Neuronal stem cell (in vitro differentiated cells): ENCODE results near the gene MCRIP2.

Source experiments
- DNase-seq: peaks from one replicate; pipeline ENCODE4 v3.0.0-alpha.2; 2013; ENCODE audit warnings: low spot score
- H2AFZ ChIP-seq: one replicate; pipeline ENCODE4 v1.6.1; 2013; ENCODE audit warnings: mild to moderate bottlenecking, low read length, inconsistent platforms
- H2AK5ac ChIP-seq: 2 replicates; pipeline ENCODE4 v1.6.1; 2013; ENCODE audit warnings: low read depth, mild to moderate bottlenecking, inconsistent platforms, low read length, moderate library complexity, mixed read lengths
- H2BK120ac ChIP-seq: 2 replicates; pipeline ENCODE4 v1.6.1; 2013; ENCODE audit warnings: low read depth, mild to moderate bottlenecking, inconsistent platforms, low read length, moderate library complexity, mixed read lengths
- H2BK12ac ChIP-seq: one replicate; pipeline ENCODE4 v1.6.1; 2013; ENCODE audit warnings: low read length, inconsistent platforms
- H2BK15ac ChIP-seq: 2 replicates; pipeline ENCODE4 v1.6.1; 2013; ENCODE audit warnings: mild to moderate bottlenecking, low read length, inconsistent platforms, mixed read lengths
- H2BK5ac ChIP-seq: one replicate; pipeline ENCODE4 v1.6.1; 2013; ENCODE audit warnings: inconsistent platforms, mild to moderate bottlenecking, low read length, moderate library complexity
- H3K14ac ChIP-seq: one replicate; pipeline ENCODE4 v1.6.1; 2013; ENCODE audit warnings: low read length, inconsistent platforms
- H3K18ac ChIP-seq: 2 replicates; pipeline ENCODE4 v1.6.1; 2013; ENCODE audit warnings: low read length, inconsistent platforms
- H3K23ac ChIP-seq: 2 replicates; pipeline ENCODE4 v1.6.1; 2013; ENCODE audit warnings: low read depth, mild to moderate bottlenecking, mixed read lengths, low read length, inconsistent platforms; ENCODE audit not compliant: poor library complexity
- H3K27ac ChIP-seq: replicated peaks from 3 replicates; pipeline ENCODE4 v1.5.1; 2013; ENCODE audit warnings: low read length, inconsistent platforms
- H3K27me3 ChIP-seq, 3 experiments: 2 replicates each; pipeline ENCODE4 v1.6.1; 2013; ENCODE audit warnings: low read length in 3 of 3, mild to moderate bottlenecking in 2 of 3, inconsistent platforms in 1 of 3, low read depth in 1 of 3, mixed read lengths in 1 of 3, moderate library complexity in 1 of 3; ENCODE audit not compliant: control insufficient read depth in 3 of 3, insufficient read depth in 3 of 3
- H3K36me3 ChIP-seq, 2 donors: replicated peaks in 1 of 2; 2 replicates each; pipeline ENCODE4 v1.6.1; 2013; ENCODE audit warnings: low read length in 2 of 2; ENCODE audit not compliant: control insufficient read depth in 2 of 2, insufficient read depth in 2 of 2
- H3K4ac ChIP-seq: 2 replicates; pipeline ENCODE4 v1.6.1; 2013; ENCODE audit warnings: inconsistent platforms, mild to moderate bottlenecking, low read length, moderate library complexity
- H3K4me1 ChIP-seq, 2 donors: 1 replicate in 1 of 2; 2 replicates in 1 of 2; pipeline ENCODE4 v1.6.1; 2013; ENCODE audit warnings: low read length in 2 of 2, low read depth in 1 of 2; ENCODE audit not compliant: control insufficient read depth in 2 of 2, insufficient read depth in 1 of 2
- H3K4me2 ChIP-seq: one replicate; pipeline ENCODE4 v1.6.1; 2013; ENCODE audit warnings: mild to moderate bottlenecking, low read length, inconsistent platforms; ENCODE audit not compliant: insufficient read depth, poor library complexity, severe bottlenecking
- H3K4me3 ChIP-seq, 2 donors: 2 replicates each; pipeline ENCODE4 v1.5.1; 2013; ENCODE audit warnings: low read length in 2 of 2, mild to moderate bottlenecking in 2 of 2, inconsistent platforms in 1 of 2, moderate library complexity in 1 of 2
- H3K79me1 ChIP-seq: one replicate; pipeline ENCODE4 v1.6.1; 2013; ENCODE audit warnings: low read depth, mild to moderate bottlenecking, inconsistent platforms, low read length, moderate library complexity
- H3K9ac ChIP-seq: one replicate; pipeline ENCODE4 v1.6.1; 2013; ENCODE audit warnings: mild to moderate bottlenecking, low read depth, low read length, inconsistent platforms; ENCODE audit not compliant: poor library complexity
- H3K9me3 ChIP-seq, 2 donors: replicated peaks in 1 of 2; 2 replicates each; pipeline versions ENCODE3 to v1.6.1; 2013; ENCODE audit warnings: low read length in 2 of 2, mild to moderate bottlenecking in 2 of 2, inconsistent platforms in 1 of 2, low read depth in 1 of 2, mixed read lengths in 1 of 2, moderate library complexity in 1 of 2; ENCODE audit not compliant: control insufficient read depth in 2 of 2, insufficient read depth in 1 of 2
- H4K8ac ChIP-seq: one replicate; pipeline ENCODE4 v1.6.1; 2013; ENCODE audit warnings: low read depth, mild to moderate bottlenecking, inconsistent platforms, low read length, moderate library complexity
- H4K91ac ChIP-seq: one replicate; pipeline ENCODE4 v1.6.1; 2013; ENCODE audit warnings: low read length, low read depth, mild to moderate bottlenecking, inconsistent platforms; ENCODE audit not compliant: poor library complexity
- WGBS, 2 donors: extraction: QIAGEN DNeasy Blood & Tissue Kit; methylation state at CpG; one replicate each; pipeline ENCODE4 v1.1.7; 2013; ENCODE audit warnings: missing lambda C conversion rate in 2 of 2, mixed read lengths in 1 of 2; ENCODE audit not compliant: insufficient read length in 2 of 2, insufficient replicate concordance in 1 of 2; ENCODE audit errors: extremely low coverage in 2 of 2; 5-methylcytosine and 5-hydroxymethylcytosine counted together

MCRIP2 gene

DNA sequence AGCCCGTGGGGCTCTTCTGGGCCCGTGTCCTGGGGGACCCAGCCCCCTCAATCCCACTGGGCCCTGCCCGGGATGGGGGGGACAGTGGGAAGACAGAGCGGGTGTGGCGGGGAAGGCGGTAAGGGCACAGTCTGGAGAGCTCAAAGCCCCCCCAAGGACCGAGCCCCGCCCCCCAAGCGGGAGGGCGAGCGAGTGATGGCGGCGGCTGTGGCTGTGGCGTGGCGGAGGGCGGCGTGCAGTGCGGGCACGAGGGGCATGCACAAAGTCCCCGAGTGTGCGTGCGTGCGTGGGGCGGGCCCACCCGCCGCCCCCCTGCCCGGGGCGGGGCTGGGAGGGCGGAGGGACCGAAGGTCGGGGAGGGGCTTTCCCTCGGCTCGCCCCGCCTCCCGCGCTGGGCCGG lies 52.1 kb downstream of the MCRIP2 start:
- Histone ChIP-seq H2BK15ac (peak overlapping the region; percentile 87), H3K23ac (no peak overlapping the region), H3K9ac (peak overlapping the region; percentile 60), H3K4me1 (peaks cover 4 to 13% of the 10 kb centered on the region in 2 donors), H3K27me3 (peaks cover 10 to 62% (median 28%) of the 10 kb centered on the region in 3 experiments), H3K4me2 (peak overlapping the region; percentile 57), H3K27ac (no peak overlapping the region), H4K91ac (no peak overlapping the region), H2AFZ (no peak overlapping the region), H2AK5ac (no peak overlapping the region), H3K4ac (no peak overlapping the region), H2BK5ac (peak overlapping the region; percentile 3), H3K36me3 (no peaks in the 10 kb centered on the region), H2BK120ac (no peak overlapping the region), H3K4me3 (peak overlapping the region in 1 of 2 donors; percentile 51), H2BK12ac (no peak overlapping the region), H3K9me3 (peaks cover 0 to 6% of the 10 kb centered on the region in 2 donors), H3K18ac (peak overlapping the region; percentile 76), H3K79me1 (peaks cover 9% of the 10 kb centered on the region), H4K8ac (no peak overlapping the region), H3K14ac (no peak overlapping the region)
- DNase-seq = no peak
- no CpG with 5 or more reads among the region's 37 CpGs for WGBS, 2 donors

DNA sequence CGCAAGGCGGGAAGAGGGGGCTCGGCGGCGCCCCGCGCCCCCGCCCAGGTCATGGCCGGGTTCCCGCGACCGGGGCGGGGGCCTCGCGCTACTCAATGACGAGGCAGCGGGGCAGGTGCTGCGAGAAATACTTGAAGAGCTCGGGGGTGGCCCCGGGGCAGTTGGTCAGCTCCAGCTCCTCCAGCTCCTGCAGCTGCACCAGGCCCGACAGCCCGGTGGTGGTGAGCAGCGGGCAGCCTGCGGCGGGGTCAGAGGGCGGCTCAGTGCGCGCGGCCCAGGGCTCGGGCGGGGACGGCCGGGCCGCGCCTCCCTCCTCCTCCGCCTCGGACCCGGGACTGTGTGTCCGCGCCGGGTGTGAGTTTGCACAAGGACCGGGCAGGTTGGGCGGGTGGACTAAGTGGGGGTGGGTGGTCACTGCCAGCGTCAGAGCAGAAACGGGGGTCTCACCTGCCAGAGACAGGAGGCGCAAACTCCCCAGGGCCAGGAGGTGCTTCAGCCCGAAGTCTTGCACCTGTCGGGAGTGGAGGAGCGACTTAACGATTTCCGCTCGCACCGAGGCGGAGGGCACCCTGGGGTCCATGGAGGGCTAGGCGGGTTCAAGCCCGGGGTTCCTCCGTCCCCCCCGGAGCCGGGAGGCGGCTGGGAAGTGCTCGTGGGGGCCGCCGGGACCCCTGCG lies 52.7 kb downstream of the MCRIP2 start:
- Histone ChIP-seq H3K14ac (peak overlapping the region; percentile 6), H4K91ac (no peak overlapping the region), H3K79me1 (peaks cover 7% of the 10 kb centered on the region), H4K8ac (no peak overlapping the region), H3K4me1 (peaks cover 3 to 12% of the 10 kb centered on the region in 2 donors), H2BK5ac (peak overlapping the region; percentile 3), H2BK12ac (no peak overlapping the region), H3K9ac (no peak overlapping the region), H3K27me3 (peaks cover 10 to 67% (median 28%) of the 10 kb centered on the region in 3 experiments), H2AK5ac (no peak overlapping the region), H3K18ac (peak overlapping the region; percentile 38), H3K4me3 (peak overlapping the region in 1 of 2 donors; percentile 66), H2AFZ (no peak overlapping the region), H3K27ac (no peak overlapping the region), H3K23ac (peak overlapping the region; percentile 22), H2BK120ac (no peak overlapping the region), H3K4ac (no peak overlapping the region), H2BK15ac (no peak overlapping the region), H3K36me3 (no peaks in the 10 kb centered on the region), H3K9me3 (peaks cover 0 to 6% of the 10 kb centered on the region in 2 donors), H3K4me2 (peak overlapping the region; percentile 57)
- WGBS, 2 donors = no CpG with 5 or more reads among the region's 64 CpGs
- no peak for DNase-seq

DNA sequence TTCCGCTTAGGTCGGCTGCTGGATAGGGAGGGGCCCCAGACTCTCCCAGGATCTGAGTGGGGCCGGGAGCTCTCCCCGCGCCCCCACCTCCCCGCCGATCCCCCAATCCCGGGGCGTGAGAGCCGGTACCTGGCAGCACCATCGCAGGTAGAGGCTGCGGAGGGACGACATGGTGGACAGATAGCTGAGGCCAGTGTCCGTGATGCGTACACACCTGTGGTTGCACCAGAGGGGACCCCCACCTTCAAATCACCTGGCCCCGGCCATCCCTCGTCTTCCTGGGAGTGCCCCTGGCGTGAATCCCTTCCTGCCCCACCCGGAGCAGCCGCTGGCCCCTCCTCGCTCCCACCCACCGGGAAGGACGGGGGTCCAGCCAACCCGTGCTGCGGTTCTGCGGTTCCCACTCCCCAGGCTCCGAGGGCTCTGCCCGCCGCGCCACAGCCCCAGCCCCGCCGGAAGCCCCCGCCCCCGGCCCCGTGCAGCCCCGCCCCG lies 53.3 kb downstream of the MCRIP2 start:
- no CpG with 5 or more reads among the region's 37 CpGs for WGBS, 2 donors
- H3K4me3 ChIP-seq = no peak overlapping the region
- no peak overlapping the region for H4K8ac ChIP-seq
- H2AK5ac ChIP-seq = peak overlapping the region; percentile 68
- H3K9me3 ChIP-seq = peaks cover 0 to 6% of the 10 kb centered on the region in 2 donors
- H3K4ac ChIP-seq = no peak overlapping the region
- no peak for DNase-seq
- peaks cover 3% of the 10 kb centered on the region for H3K79me1 ChIP-seq
- H3K18ac ChIP-seq = no peak overlapping the region
- no peak overlapping the region for H3K14ac ChIP-seq
- H2BK12ac ChIP-seq = no peak overlapping the region
- no peak overlapping the region for H2AFZ ChIP-seq
- no peak overlapping the region for H3K27ac ChIP-seq
- H2BK15ac ChIP-seq = no peak overlapping the region
- H3K36me3 ChIP-seq = no peaks in the 10 kb centered on the region
- peaks cover 0 to 7% of the 10 kb centered on the region in 2 donors for H3K4me1 ChIP-seq
- H3K4me2 ChIP-seq = peak overlapping the region; percentile 43
- no peak overlapping the region for H2BK5ac ChIP-seq
- H3K9ac ChIP-seq = no peak overlapping the region
- H2BK120ac ChIP-seq = peak overlapping the region; percentile 3
- peak overlapping the region; percentile 22 for H3K23ac ChIP-seq
- peaks cover 10 to 72% (median 28%) of the 10 kb centered on the region in 3 experiments for H3K27me3 ChIP-seq
- H4K91ac ChIP-seq = no peak overlapping the region

DNA sequence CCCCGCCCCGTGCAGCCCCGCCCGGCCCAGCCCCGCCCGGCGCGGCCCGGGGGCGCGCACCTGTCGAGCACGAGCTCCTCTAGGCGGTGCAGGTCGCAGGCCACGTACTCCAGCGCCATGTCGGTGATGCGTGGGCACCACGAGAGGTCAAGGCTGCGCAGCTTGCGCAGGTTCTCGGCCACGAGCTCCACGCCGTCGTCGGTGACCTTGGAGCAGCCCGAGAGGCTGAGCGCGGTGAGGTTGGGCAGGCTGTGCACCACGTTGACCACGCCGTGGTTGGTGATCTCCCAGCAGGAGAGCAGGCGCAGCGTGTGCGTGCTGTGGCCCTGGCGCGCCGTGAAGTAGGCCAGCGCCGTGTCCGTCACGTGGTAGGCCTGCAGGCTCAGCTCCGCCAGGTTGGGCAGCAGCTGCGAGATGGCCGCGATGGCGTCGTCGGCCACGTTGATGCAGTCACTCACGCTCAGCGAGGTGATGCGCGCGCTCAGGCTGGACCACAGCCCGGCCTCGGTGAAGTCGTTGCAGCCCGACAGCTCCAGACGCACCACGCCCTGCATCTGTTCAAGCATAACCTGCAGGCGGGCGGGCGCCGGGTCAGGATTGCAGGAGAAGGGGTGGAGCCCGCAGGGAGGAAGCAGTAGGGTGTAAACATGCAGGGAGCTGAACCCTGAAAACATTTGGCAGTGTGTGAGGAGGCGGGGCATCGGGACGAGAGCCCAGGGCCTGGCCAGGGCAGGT lies 53.9 kb downstream of the MCRIP2 start:
- H3K36me3 ChIP-seq = no peaks in the 10 kb centered on the region
- H3K9ac ChIP-seq = peak overlapping the region; percentile 77
- H4K8ac ChIP-seq = no peak overlapping the region
- no peak overlapping the region for H4K91ac ChIP-seq
- peak overlapping the region; percentile 38 for H2BK15ac ChIP-seq
- peak overlapping the region; percentile 100 for H3K14ac ChIP-seq
- H2BK5ac ChIP-seq = peak overlapping the region; percentile 39
- H3K27me3 ChIP-seq = peaks cover 14 to 78% (median 28%) of the 10 kb centered on the region in 3 experiments
- H2AFZ ChIP-seq = no peak overlapping the region
- no peak overlapping the region for H3K27ac ChIP-seq
- no peak for DNase-seq
- peaks cover 0 to 6% of the 10 kb centered on the region in 2 donors for H3K9me3 ChIP-seq
- no peak overlapping the region for H3K4me2 ChIP-seq
- peak overlapping the region; percentile 52 for H3K18ac ChIP-seq
- WGBS, 2 donors = no CpG with 5 or more reads among the region's 71 CpGs
- no peak overlapping the region for H2BK12ac ChIP-seq
- H3K4me3 ChIP-seq = peak overlapping the region in 1 of 2 donors; percentile 53
- no peak overlapping the region for H3K4ac ChIP-seq
- H3K23ac ChIP-seq = peak overlapping the region; percentile 93
- H3K79me1 ChIP-seq = peaks cover 3% of the 10 kb centered on the region
- peak overlapping the region; percentile 94 for H2AK5ac ChIP-seq
- H3K4me1 ChIP-seq = peaks cover 0 to 7% of the 10 kb centered on the region in 2 donors
- peak overlapping the region; percentile 3 for H2BK120ac ChIP-seq
